Measurements from ENCODE around the gene ZNF697.

ZNF697 gene

GRCh38 chr1:119660253-119661083, 12.4 kb upstream of the ZNF697 start:
- peak; percentile 17 for FAIRE-seq

DNA sequence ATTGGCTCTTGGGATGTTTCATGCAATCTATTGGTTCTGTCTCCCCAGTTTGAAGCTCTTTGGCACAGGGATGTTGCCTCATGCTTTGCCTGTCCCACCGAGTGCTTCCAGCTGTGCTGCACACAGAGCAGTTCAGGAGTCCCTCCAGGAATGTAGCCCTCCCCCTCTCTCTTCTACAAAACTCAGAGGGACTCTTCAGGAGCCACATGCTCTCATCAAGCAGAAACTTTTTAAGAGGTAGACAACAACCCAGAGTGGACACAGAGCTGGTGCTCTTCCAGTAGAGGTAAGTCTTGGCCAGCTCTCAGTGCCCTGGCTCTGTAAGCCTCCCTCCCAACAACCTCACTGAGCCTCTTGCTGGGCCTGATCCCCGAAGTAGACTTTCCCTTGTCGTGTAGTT, 11.6 kb upstream of the ZNF697 start:
- no peak for FAIRE-seq

DNA sequence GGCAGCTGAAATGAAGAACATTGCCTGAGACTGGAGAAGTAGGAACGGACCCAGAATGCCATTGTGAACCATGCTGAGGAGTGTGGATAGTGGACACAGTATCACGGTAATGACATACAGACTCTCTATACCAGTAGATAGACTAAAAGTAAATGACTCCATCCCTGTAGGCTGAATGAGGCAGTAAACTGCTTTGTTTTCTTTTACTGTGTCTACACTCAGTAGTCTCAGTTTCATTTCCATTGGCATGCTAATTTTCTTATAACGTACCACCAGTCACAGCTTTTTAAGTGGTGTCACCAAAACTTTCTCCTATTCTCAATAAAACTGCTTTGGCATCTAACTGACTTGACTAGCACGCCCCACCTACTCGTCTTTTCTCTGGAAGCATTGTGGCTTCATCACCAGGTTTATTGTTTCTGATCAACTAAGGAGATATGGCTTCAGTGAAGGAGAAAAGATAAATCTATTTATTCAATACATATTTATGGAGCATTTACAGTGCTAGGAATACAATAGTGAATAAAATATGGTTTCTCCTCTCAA, 8.4 kb upstream of the ZNF697 start:
- FAIRE-seq = no peak

- no peak for FAIRE-seq
Observed at GRCh38 chr1:119655154-119655553, 7.1 kb upstream of the ZNF697 start.

DNA sequence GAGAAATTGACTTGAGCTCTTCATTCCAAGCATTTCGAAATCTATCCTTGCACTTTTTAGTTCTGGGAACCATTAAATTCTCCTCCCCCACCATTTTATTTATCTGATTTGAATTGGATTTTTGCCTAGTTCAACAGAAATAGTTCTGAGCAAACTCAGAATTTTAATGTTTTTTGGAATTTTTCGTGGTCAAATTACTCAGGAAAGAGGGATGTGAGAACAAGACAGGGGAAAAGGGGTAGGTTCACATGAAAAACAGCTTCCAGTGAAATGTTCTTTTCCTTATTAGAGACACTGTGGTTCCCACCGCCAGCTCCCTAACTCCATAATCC, 5.7 kb upstream of the ZNF697 start:
- no peak for FAIRE-seq

GRCh38 chr1:119653135-119653838, 5.2 kb upstream of the ZNF697 start:
- no peak for FAIRE-seq

DNA sequence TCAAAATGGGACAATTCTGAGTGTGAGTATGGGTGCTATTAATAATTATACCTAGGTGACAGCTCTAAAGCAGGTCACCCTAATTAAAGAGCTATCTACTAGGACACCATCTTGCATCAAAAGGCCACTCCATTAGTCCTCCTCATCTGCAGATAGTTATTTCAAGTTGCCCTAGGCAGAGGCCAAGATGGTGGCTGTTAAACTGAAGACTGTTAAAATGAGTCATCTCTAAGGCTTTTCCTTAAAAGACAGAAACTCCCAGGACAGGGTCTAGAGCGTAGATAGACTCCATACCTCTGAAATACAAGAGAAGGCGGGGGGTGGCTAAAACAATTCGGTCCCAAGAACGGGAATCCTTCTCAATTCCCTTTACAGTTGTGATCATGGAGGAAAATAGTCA, 4.5 kb upstream of the ZNF697 start:
- no peak for FAIRE-seq

- no peak for FAIRE-seq
Observed at GRCh38 chr1:119651641-119652040, 3.6 kb upstream of the ZNF697 start.

- no peak for FAIRE-seq
Observed at GRCh38 chr1:119651133-119651532, 3.1 kb upstream of the ZNF697 start.

GRCh38 chr1:119648620-119649004, 546 bp upstream of the ZNF697 start:
- FAIRE-seq = no peak

DNA sequence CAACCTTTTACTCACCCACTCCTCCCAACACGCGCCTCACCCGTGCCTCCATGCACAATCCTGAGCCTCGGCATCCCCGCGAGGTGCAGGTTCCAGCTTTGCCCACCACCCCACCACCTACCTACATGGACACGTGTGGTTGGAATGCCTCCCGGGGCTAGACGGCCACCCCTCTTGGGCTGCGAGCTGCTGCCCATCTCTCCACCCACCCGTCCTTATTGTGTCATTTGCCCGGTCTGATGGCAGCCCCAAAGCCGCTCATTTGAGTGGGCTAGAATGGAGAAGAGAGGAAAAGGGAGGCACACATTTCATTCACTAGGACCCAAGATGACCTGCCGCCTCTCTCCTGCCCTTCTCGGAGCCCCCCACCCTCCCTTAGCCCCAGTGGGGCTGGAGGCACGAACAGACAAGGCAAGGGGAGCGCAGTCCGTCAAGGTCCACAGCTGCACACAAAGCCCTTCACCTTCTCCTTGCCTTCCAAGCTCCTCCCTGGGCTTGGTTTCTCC, 785 bp downstream of the ZNF697 start:
- FAIRE-seq = no peak

DNA sequence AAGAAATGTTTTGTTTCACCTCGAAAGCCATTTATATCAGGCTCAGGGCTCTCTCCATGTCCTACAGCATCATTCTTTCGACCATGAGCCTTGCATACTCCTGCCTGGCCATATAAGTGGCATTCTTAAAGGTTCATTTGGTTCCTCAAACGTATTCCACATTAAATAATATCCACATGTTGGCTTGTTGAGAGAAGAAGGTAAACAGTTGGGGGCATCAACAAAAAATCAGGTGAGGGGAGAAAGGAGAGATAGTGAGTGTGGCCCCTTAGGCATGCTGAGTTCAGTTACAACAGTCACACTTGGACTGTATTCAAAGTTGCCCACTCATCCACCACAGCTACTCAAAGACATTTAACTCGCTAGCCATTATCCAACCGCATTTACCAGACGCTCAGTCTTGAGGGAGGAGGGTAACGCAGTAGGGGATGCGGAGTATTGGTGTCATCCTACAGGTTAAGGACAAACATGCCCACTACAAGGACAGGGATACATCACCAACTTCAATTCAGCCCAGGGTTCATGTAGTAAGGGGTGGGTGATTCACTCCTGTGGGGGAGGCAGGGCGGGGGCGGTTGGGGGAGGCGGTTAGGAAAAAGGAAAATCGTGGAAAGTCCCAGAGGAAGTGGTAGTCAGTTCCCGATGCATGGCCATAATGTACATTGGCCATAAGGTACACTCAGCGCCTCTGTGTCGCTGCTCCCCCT, 1.4 kb downstream of the ZNF697 start:
- FAIRE-seq = no peak

GRCh38 chr1:119639109-119639508, 9.0 kb downstream of the ZNF697 start:
- FAIRE-seq = no peak

- FAIRE-seq = peak; percentile 76
Observed at GRCh38 chr1:119637710-119638109, 10.4 kb downstream of the ZNF697 start.

- FAIRE-seq = no peak
Observed at GRCh38 chr1:119636491-119637089, 11.5 kb downstream of the ZNF697 start.

DNA sequence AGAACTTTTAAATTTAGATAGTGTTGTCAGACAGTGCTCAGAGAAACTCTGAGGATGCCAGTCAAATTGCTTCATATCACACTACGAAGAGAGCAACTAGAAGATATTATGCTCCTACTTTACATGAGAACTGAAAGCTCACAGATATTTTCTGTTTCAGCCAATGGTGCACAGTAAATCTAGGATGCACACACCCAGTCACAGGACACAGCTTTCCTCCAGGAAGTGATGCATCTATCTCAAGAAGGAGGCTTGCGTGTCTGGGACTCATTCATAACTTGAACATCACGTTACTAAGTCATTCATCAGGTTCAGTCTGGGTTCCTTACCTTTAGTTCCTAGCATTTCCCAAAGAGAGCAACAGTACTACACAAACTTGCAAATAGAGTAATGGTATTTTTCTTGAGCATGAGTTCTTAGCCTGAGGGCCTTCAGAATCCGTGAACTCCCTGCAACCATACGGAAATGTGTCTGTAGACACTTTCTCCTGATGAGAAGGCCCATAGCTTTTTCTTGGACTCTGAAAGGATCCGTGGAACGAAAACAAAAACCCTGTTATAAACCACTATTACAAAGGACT, 12.2 kb downstream of the ZNF697 start:
- FAIRE-seq = no peak

- FAIRE-seq = no peak
Observed at GRCh38 chr1:119634016-119634415, 14.1 kb downstream of the ZNF697 start.

- no peak for FAIRE-seq
Observed at GRCh38 chr1:119633575-119633974, 14.5 kb downstream of the ZNF697 start.

GRCh38 chr1:119632841-119633240, 15.2 kb downstream of the ZNF697 start:
- no peak for FAIRE-seq

DNA sequence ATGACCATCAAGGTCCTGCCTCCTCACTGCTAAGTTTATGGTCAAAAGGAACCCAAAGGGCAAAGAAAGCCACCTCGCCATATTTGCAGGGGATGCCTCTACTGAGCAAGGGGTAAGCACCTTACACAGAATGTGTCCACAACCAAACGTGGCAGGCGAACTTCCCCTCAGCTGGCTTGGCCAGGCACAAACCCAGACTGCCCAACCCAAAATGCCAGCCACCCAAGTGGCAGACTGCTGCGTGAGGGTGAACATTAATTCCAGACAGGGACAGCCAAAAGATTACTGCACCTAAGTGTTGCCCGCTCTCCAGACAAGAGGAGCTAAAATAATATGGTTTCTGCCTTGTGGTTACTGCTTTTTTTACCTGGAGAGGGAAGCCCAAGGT, 16.0 kb downstream of the ZNF697 start:
- no peak for FAIRE-seq

DNA sequence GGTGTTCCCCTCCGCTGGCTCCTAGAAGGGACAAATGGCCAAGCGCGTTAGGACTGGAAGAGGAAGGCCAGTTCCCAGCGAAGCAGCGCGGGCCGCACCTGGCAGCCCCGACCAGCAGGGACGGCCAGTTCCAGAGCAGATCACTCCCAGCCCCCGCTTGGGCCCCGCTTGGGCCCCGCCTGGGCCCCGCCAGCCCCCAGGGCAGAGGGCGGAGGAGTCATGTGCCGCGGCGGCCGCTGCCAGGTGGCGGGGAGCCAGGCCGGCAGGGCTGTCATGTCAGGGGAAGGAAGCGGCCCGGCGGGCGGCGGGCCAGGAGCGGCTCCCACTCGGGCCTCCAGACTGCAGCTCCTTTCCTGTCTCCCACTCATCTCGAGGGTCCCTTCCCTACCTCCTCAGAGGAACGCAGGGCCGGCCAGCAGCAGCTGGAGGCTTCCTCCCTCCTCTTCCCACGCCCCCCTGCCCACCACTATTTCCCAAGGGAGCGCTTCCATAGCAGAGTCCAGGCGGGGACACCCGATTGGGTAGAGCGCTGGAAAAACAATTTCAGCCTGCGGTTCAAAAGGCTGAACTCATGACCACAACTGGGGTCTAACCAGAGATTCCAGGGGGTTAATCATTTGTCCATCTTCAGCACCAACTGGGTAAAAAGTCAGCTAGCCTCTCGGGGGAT, 16.5 kb downstream of the ZNF697 start:
- FAIRE-seq = no peak

DNA sequence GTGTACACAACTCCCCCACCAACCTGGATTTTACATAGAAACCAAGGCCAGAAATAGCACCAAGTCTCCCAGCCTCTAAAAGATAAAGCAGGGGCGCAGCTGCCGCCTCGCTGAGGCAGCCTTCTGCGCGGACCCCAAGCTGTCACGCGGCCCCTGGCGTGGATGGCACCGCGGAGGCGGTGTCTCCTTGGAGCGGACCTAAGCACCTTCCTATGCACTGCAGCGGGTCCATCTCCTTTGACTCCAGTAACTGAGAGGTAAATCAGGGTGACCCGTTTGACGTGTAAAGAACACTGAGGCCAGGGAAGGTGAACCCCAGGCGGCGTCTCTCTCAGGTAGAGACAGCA, 17.0 kb downstream of the ZNF697 start:
- no peak for FAIRE-seq

All from islet of Langerhans (tissue), 1 donor.